GM10847 (cell line): ENCODE data around the gene RTN4IP1.

Experiments used
- POLR2A ChIP-seq: IDR thresholded peaks from 2 replicates; pipeline ENCODE4 v1.6.1; 2011; ENCODE audit not compliant: insufficient read length; ENCODE audit errors: extremely low read depth

Gene RTN4IP1

GRCh38 chr6:106525107-106525881, 104.0 kb downstream of the RTN4IP1 start:
- TF ChIP-seq POLR2A, result no peak

DNA sequence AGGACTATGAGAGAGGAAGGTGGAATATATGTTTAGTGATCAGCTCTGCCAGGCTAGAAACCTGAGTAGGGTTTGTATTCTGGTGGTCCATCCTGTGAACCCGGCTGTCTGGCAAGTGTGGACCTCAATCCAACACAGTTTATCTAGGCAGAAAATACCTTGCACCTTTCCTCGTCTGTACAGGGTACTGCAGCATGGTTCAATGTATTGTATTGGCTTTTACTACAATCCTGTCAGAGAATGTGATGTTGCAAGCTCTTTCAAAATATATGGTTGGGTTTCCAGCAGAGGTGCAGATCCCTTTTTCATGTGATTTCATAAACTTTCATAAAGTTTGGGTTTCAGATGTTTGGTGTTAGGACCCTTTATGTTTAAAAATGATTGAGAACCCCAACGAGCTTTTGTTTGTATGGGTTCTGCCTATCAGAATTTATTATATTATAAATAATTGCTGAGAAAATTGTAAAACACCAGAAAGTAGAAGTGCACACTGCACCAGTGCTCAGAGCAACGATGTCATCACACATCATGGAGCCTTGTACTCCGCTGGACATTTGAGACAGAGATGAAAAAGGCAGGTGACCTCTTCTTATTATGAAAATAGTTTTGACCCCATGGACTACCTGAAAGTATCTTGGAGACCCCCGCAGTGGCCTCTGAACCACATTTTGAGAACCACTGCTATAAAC, 106.6 kb downstream of the RTN4IP1 start:
- TF ChIP-seq POLR2A, result no peak
